Stomach smooth muscle (tissue), 2 donors: ENCODE results near the gene ERC2.

ENCODE experiments used
- H3K27ac ChIP-seq: one replicate; pipeline ENCODE4 v1.7.0; 2013; ENCODE audit warnings: mild to moderate bottlenecking, low read length, inconsistent platforms
- H3K27me3 ChIP-seq, 2 donors: one replicate each; pipeline ENCODE4 v1.7.0; 2013; ENCODE audit warnings: low read length in 2 of 2; ENCODE audit not compliant: insufficient read depth in 2 of 2, control insufficient read depth in 1 of 2
- H3K36me3 ChIP-seq, 2 donors: one replicate each; pipeline ENCODE4 v1.7.0; 2013; ENCODE audit warnings: low read length in 2 of 2; ENCODE audit not compliant: control insufficient read depth in 2 of 2, insufficient read depth in 2 of 2
- H3K4me1 ChIP-seq: one replicate; pipeline ENCODE4 v1.7.0; 2013; ENCODE audit warnings: low read length; ENCODE audit not compliant: control insufficient read depth, insufficient read depth
- H3K4me3 ChIP-seq, 2 donors: one replicate each; pipeline ENCODE4 v1.7.0; 2013; ENCODE audit warnings: low read length in 2 of 2
- H3K9ac ChIP-seq, 2 donors: one replicate each; pipeline ENCODE4 v1.7.0; 2013; ENCODE audit warnings: low read length in 2 of 2, mild to moderate bottlenecking in 1 of 2
- H3K9me3 ChIP-seq, 2 donors: one replicate each; pipeline ENCODE4 v1.7.0; 2013; ENCODE audit warnings: low read length in 2 of 2; ENCODE audit not compliant: control insufficient read depth in 2 of 2
- donor health status: healthy.
- donor health status: Pancreatic carcinoma.

ERC2 gene

GRCh38 chr3:55500555-55501330 lies 967.5 kb downstream of the ERC2 start:
- no peak overlapping the region for H3K4me3 ChIP-seq
- no peaks in the 10 kb centered on the region for H3K36me3 ChIP-seq
- no peak overlapping the region for H3K9ac ChIP-seq
- no peak overlapping the region for H3K27ac ChIP-seq
- no peaks in the 10 kb centered on the region for H3K27me3 ChIP-seq
- H3K9me3 ChIP-seq: no peaks in the 10 kb centered on the region
- no peaks in the 10 kb centered on the region for H3K4me1 ChIP-seq

GRCh38 chr3:55498520-55498919 lies 969.7 kb downstream of the ERC2 start:
- Histone ChIP-seq H3K9ac (no peak overlapping the region), H3K4me3 (no peak overlapping the region), H3K36me3 (no peaks in the 10 kb centered on the region), H3K27me3 (no peaks in the 10 kb centered on the region), H3K4me1 (no peaks in the 10 kb centered on the region), H3K9me3 (no peaks in the 10 kb centered on the region), H3K27ac (no peak overlapping the region)

- Histone ChIP-seq H3K36me3 (no peaks in the 10 kb centered on the region), H3K27me3 (peaks cover 0 to 2% of the 10 kb centered on the region in 2 donors), H3K4me1 (no peaks in the 10 kb centered on the region), H3K9me3 (no peaks in the 10 kb centered on the region), H3K9ac (no peak overlapping the region), H3K4me3 (no peak overlapping the region), H3K27ac (no peak overlapping the region)
These were observed 971.0 kb downstream of the ERC2 start for GRCh38 chr3:55497250-55497649.

DNA sequence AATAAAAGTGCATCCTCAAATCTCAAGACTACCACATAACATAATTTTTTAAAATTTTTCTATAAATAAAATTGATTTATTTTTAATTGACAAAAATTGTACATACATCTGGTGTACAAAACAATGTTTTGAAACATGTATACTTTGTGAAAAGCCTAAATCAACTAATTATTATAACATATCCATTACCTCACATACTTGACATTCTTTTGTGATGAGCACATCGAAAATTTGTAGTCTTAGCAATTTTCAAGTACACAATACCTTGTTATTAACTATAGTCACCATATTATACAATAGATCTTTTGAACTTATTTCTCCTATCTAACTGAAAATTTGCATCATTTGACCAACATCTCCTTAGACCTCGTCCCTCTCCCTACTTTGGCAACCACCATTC lies 973.3 kb downstream of the ERC2 start:
- Histone ChIP-seq H3K4me1 (no peaks in the 10 kb centered on the region), H3K27ac (no peak overlapping the region), H3K36me3 (no peaks in the 10 kb centered on the region)

GRCh38 chr3:55492976-55493375 lies 975.3 kb downstream of the ERC2 start:
- Histone ChIP-seq H3K27ac (no peak overlapping the region), H3K4me1 (peaks cover 8% of the 10 kb centered on the region), H3K9me3 (no peaks in the 10 kb centered on the region), H3K36me3 (no peaks in the 10 kb centered on the region), H3K27me3 (peaks cover 0 to 2% of the 10 kb centered on the region in 2 donors), H3K4me3 (no peak overlapping the region), H3K9ac (no peak overlapping the region)

More for the DNA sequence above, 973.3 kb downstream of the ERC2 start:
- H3K27me3 ChIP-seq: peaks cover 0 to 2% of the 10 kb centered on the region in 2 donors
- H3K9ac ChIP-seq: no peak overlapping the region
- H3K9me3 ChIP-seq: no peaks in the 10 kb centered on the region
- H3K4me3 ChIP-seq: no peak overlapping the region

DNA sequence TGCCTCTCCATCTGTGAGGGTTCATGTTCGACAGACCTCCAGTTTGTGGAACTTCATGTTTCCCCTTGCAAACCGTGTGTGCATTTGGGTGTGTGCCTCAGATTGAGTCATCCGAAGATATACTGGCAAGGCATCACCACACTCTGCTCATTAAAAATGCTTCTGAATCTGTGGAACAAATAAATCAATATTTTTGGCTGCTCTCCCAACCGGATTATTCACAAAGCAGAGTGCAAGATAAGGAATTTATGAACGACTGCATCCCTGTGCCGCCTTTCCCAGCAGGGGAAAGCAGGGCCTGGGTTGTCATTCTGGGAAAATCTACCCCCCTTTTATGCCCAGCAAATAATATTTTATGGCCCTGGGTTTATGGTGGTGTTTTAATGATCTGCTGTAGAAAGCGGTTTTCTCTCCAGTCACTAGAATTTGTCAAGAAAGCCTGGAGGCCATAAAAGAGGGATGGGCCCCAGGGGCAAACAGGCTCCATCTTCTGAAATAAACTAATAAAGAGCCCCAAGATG lies 976.9 kb downstream of the ERC2 start:
- Histone ChIP-seq H3K27ac (no peak overlapping the region), H3K4me3 (no peak overlapping the region), H3K27me3 (peaks cover 0 to 2% of the 10 kb centered on the region in 2 donors)

DNA sequence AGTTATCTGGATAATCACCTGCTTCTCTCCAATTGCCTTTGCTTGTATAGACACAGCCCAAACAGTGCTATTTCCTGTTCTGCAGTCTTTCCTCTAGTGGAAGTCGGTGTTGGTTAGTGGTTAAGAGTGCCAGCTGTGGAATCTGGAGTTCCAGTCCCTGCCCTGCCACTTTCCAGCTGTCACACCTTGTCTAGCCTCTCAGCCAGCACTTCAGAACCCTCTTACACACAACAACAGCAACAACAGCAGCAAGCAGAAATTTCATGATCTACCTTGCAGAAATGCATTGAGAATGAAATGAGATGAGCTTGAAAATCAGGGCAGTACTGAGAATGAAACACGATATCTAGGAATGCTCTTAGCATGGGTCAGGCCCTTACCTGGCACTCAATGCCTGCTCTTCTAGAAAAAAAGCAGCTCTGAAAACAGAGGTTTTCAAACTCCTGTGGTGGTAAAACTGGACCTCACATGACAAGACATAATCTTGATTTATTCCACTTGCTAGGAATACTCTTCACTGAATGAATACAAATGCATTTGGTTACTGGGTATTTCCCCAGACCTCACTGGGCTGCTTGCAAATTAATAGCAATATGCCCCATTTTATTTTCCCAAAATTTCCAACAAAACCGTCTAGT lies 977.9 kb downstream of the ERC2 start:
- Histone ChIP-seq H3K4me3 (no peak overlapping the region), H3K4me1 (peaks cover 22% of the 10 kb centered on the region), H3K27me3 (peaks cover 0 to 2% of the 10 kb centered on the region in 2 donors)

More for the DNA sequence above, 976.9 kb downstream of the ERC2 start:
- Histone ChIP-seq H3K36me3 (no peaks in the 10 kb centered on the region), H3K4me1 (peaks cover 17% of the 10 kb centered on the region), H3K9ac (no peak overlapping the region), H3K9me3 (no peaks in the 10 kb centered on the region)

DNA sequence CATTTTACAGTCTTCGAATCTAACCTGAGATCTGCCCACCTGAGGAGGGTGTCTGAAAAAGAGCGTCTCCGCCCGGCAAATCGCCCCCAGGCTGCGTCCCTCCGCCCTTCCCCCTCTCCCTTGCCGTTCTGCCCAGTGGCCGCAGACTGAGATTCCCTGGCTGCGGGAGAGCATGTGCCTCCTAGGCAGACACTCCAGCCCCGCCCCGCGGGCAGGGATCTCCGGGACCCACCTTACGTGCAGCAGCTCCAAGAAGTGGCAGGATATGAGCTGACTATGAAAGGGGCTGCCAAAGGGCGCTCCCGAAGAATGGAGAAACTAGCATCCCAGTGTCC lies 978.5 kb downstream of the ERC2 start:
- Histone ChIP-seq H3K9me3 (no peaks in the 10 kb centered on the region), H3K27me3 (peaks cover 0 to 2% of the 10 kb centered on the region in 2 donors), H3K9ac (no peak overlapping the region), H3K36me3 (no peaks in the 10 kb centered on the region), H3K4me1 (peaks cover 24% of the 10 kb centered on the region), H3K4me3 (no peak overlapping the region), H3K27ac (no peak overlapping the region)

More for the DNA sequence above, 977.9 kb downstream of the ERC2 start:
- H3K36me3 ChIP-seq: no peaks in the 10 kb centered on the region
- no peaks in the 10 kb centered on the region for H3K9me3 ChIP-seq
- no peak overlapping the region for H3K9ac ChIP-seq
- H3K27ac ChIP-seq: no peak overlapping the region

DNA sequence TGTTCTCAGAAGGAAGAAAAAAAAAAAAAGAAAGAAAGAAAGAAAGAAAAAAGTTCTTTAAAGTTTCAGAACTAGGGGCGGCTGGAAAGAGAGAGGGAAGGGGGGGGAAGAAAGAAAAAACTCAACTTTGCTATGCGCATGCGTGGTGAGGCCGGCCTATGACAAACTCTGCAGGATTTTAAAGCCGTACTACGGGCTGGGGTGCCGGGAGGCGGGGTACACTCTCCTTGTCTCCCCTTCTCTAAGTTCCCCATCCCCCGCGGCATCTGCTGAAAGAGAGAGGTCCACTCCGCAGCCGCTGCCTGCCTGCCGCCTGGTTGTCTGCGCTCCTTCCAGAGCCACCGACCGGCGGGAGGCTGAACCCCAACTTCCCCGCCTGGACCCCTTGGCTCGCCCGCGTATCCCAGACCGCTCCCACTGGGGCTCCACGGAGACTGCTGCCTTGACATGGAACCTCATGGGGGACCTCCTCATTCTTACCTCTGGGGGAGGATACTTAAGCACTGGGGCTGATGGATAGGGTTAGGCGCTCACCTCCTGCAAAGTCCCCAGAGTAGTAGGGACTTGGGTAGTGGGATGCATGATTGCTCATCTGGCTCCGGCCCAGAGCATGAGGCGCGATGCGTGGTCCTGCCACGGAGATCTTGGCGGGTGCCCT lies 979.7 kb downstream of the ERC2 start:
- Histone ChIP-seq H3K27ac (no peak overlapping the region), H3K9me3 (no peaks in the 10 kb centered on the region), H3K36me3 (no peaks in the 10 kb centered on the region), H3K4me1 (peaks cover 26% of the 10 kb centered on the region), H3K9ac (peak overlapping the region; percentile 5 to 49), H3K27me3 (peaks cover 0 to 2% of the 10 kb centered on the region in 2 donors), H3K4me3 (peak overlapping the region; percentile 80 to 86)

DNA sequence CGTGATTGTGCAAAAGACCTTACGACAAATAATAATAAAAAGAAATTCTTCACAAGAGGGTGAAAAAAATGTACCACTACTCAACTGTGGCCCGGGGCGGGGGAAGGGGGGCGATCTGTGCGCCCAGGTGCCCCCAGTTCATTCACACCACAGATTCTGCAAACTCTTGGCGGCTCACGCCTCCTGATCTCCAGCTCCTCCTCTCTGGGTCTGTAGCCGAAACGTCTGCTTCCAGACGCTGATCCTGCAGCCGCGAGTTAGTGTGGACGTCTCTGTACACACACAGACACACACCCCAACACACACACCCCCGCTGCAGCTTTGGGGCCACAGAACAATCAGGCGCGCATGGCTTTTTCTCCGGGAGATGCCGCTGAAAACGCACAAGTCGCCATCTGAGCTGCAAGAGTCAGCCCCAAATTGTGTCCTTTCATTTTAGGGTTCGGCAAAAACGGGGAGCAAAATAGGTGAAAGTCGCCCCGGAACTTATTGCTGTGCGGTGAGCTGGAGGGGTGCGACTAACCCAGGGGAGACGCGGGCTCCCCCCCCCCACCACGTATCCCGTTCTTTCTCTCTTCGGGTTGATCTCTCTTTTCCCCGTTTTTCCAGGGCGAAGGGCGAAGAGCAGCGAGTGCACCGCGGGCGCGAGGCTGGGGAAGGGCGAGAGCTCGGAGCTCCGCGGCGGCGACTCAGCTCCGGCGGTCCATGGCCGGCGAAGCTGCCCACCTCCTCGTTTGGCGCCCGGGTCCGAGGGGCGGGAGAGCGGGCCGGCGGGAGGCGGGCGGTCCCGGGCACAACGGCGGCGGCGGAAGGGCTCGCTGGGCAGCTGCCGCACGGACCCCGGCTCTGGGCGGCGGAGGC lies 980.7 kb downstream of the ERC2 start:
- no peaks in the 10 kb centered on the region for H3K36me3 ChIP-seq
- H3K9me3 ChIP-seq: no peaks in the 10 kb centered on the region
- H3K27me3 ChIP-seq: no peaks in the 10 kb centered on the region
- peak overlapping the region; percentile 86 to 96 for H3K4me3 ChIP-seq
- peak overlapping the region in 1 of 2 donors; percentile 77 for H3K9ac ChIP-seq
- H3K4me1 ChIP-seq: peaks cover 26% of the 10 kb centered on the region
- peak overlapping the region; percentile 6 for H3K27ac ChIP-seq
